ENCODE results near the gene TMEM86B. TPM values are rescaled to one million over a fixed set of nuclear protein-coding genes. Genes with fewer than 3 reads are reported as not detected.
A peak's percentile ranks its signal among the peaks of the same experiment; 100 is the strongest.
"Not testable (repeated sequence)": the region's sequence is repeated elsewhere in the genome, so short reads cannot be mapped to it uniquely, and the experiment has no call there.

Gene TMEM86B
- total RNA-seq, 2 donors from 2014 or later: 2.2 to 2.9 TPM

GRCh38 chr19:55227241-55228014, 1.1 kb downstream of the TMEM86B start:
- no peak for DNase-seq
- ATAC-seq: no peak
- intact Hi-C loops (cut with DNase I, micrococcal nuclease): no loop called here

DNA sequence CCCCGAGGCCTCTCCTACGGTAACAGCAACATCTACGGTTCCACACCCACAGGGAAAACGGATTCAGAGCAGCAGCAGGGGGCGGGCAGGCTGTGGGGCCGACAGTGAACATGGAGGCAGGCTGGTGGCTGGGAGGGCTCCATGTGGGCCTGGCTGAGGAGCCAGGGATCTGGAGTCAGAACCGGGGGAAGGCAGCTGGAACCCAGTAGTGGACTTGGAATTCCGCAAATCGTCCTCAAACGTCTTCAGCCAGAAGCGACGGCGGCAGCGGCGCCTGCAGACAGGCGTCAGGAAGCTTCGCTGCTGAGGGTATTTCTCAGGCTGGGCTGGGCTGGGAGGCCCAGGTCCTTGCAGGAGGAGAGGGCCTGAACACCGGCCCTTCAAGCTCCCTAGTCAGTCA, 1.8 kb downstream of the TMEM86B start:
- intact Hi-C loops (cut with DNase I, micrococcal nuclease): no loop called here
- DNase-seq (no peak), ATAC-seq (no peak)

DNA sequence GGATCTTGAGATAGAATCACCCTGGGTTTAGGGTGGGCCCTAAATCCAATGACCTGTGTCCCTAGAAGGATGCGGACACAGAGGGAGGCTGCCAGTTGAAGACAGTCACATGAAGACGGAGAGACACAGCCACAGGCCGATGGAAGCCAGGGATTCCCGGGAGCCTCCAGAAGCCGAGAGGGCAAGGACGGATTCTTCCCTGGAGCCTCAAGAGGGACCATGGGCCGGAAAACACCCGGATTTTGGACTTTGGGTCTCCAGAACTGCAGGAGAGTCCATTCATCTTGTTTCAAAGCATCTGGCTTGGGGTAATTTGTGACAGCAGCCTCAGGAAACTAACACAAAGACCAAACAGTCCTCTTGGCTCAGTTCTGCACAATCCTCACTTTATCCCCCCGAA, 2.3 kb downstream of the TMEM86B start:
- intact Hi-C loops (cut with DNase I, micrococcal nuclease): no loop called here
- ATAC-seq (no peak), DNase-seq (no peak)

GRCh38 chr19:55225415-55225958, 3.1 kb downstream of the TMEM86B start:
- no peak for DNase-seq
- ATAC-seq: no peak
- intact Hi-C loops (cut with DNase I, micrococcal nuclease): no loop called here

GRCh38 chr19:55224679-55225414, 3.7 kb downstream of the TMEM86B start:
- ATAC-seq; intact Hi-C loops (cut with DNase I, micrococcal nuclease); DNase-seq: not testable (repeated sequence)

DNA sequence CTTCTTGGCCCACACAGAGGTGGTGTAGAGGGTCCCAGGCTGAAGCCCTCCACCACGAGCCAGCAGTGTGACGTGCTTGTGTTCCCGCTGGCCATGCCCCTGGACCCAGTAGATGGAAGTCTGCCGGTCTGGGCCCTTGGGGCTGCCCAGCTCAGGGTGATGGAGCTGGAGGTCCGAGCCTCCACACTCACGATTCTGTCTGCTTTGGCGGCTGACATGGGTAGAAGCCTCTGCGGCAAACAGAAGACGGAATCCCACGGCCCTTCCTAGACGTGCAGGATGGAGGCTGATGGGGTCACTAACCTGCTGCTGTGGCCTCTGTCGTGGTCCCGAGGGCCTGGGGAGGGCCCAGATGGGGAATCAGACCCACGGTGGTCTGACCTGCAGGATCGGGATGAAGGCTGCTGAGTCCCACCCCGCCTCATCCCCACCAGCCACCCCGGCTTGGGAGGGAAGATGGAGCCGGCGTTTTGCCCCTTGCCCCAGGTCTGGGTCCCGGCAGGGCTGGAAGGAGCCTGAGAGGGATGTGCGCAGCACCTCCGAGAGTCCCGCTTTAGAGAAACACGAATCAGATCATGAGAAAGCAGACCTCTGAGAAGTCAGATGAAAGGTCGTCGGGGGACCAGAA, 4.4 kb downstream of the TMEM86B start:
- no peak for DNase-seq
- intact Hi-C loops (cut with DNase I, micrococcal nuclease): no loop called here

DNA sequence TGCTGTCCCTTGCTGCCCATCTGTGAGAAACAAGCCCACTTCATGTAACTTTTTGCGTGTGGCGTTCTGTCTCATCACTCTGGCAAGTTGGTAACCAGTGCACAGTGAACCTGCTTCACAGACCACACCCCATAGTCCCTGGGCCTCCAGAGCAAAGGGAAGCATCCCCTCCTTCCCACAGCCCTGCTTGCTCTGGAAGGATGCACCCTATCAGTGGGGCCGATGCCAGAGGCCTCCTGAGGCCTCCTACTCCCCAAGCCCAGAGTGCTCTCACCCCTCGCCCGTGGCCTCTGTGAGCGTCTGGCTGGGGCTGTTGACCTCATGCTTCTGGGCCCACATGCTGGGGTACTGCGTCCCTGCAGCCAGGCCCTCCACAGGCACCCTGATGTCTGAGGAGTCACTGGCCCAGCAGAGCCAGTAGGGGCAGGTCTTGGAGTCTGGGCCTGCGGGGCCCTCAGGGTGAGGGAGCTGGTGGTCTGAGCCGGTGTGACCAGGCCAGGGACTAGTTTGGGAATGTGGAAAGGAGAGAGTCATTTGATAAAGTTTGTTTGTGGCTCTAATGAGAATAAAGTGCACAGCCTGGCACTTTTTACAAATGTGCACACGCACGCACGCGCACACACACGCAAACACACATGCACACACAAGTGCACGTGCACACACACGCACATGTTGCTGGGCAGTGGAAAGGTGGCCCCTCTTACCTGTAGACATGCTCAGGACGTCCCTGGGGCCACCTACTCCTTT, 5.1 kb downstream of the TMEM86B start:
- DNase-seq (no peak), ATAC-seq (peak; percentile 14)
- intact Hi-C loops (cut with DNase I, micrococcal nuclease): no loop called here

More for the DNA sequence above, 4.4 kb downstream of the TMEM86B start:
- ATAC-seq: no peak

DNA sequence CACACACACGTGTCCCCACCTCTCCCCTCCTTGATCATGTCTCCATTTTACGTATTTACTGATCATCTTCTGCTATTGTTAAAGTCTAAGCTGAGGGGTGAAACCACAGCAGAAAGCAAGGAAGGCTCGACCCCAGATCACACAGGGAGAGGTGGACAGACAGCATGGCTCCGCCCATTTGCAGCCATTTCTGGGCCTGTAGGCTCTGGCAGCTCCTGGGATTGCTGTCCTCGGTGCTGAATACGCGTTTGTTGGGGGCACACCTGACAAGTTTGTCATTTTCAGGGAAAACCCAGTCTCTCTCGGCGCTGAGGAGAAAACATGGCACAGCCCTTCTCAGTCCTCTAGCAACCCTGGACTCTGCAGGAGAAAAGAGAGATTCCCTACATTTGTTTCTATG, 8.0 kb downstream of the TMEM86B start:
- intact Hi-C loops (cut with DNase I, micrococcal nuclease): no loop called here
- ATAC-seq (no peak), DNase-seq (no peak)

- ATAC-seq: peak; percentile 90
- DNase-seq: peak; percentile 86 to 89
- intact Hi-C loops (cut with DNase I, micrococcal nuclease): no loop called here
Observed at GRCh38 chr19:55216461-55217198, 11.9 kb downstream of the TMEM86B start.

- intact Hi-C loops (cut with DNase I, micrococcal nuclease): no loop called here
- DNase-seq (no peak), ATAC-seq (no peak)
Observed at GRCh38 chr19:55213547-55213946, 15.0 kb downstream of the TMEM86B start.

DNA sequence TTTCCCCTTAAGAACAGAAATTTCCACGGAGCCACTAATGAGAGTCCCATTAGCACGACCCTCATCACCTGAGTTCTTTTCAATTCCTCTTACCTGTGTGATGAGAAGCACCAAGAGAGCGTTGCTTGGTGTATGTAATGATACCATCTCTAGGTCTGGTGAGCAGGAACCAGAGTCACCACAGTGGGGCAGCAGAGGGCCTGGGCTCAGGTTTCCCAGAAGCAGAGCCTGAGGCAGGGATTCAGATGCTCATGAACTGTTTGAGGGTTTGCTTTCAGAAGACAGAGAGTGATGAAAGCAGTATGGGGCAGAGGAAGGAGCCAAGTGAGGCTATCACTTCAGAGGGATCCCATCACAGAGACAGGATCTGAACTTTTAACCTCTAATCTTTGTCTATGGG, 16.1 kb downstream of the TMEM86B start:
- intact Hi-C loops (cut with DNase I, micrococcal nuclease): no loop called here
- ATAC-seq (peak; percentile 27), DNase-seq (peak in 1 of 2 donors; percentile 80)

GRCh38 chr19:55209693-55210472, 18.7 kb downstream of the TMEM86B start:
- no peak for DNase-seq
- peak; percentile 2 for ATAC-seq
- intact Hi-C loops (cut with DNase I, micrococcal nuclease): no loop called here

DNA sequence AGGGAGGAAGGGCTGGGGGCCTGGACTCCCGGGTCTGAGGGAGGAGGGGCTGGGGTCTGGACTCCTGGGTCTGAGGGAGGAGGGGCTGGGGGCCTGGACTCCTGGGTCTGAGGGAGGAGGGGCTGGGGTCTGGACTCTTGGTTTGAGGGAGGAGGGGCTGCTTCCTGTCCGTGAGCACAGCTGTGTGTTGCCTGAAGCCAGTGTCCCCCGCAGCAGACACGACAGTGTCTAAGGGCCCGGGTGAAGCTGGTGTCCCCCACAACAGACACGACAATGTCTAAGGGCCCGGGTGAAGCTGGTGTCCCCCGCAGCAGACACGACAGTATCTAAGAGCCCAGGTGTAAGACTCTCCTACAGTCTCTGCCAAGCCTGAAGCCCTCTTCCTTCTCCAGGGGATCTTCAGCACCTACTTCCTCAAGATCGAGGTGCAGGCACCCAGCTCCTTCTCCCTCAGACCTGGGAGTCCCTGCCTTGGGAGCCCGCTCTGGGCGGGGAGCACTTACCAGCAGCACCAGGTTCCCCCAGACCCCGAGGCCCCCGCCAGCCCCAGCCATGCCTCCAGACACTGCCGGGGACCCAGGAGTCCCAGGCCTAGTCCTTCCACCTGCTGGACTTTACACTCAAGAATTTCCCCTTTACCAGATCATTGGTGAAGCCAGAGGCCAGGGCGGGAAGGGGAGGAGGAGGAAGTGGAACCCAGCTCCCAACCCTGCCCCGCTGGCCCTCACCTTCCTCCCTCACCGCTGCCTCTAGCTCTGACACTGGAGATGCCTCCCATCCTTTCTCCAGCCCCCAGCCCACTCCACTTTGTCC, 19.5 kb downstream of the TMEM86B start, which contains the start of gene PTPRH:
TSS of gene PTPRH (minus strand) at position 622 of the 813 bp plus-strand sequence. CDS start at position 554, 68 bp downstream.
- intact Hi-C loops (cut with DNase I, micrococcal nuclease): no loop called here
- DNase-seq: peak; percentile 79 to 84
- peak; percentile 75 for ATAC-seq

DNA sequence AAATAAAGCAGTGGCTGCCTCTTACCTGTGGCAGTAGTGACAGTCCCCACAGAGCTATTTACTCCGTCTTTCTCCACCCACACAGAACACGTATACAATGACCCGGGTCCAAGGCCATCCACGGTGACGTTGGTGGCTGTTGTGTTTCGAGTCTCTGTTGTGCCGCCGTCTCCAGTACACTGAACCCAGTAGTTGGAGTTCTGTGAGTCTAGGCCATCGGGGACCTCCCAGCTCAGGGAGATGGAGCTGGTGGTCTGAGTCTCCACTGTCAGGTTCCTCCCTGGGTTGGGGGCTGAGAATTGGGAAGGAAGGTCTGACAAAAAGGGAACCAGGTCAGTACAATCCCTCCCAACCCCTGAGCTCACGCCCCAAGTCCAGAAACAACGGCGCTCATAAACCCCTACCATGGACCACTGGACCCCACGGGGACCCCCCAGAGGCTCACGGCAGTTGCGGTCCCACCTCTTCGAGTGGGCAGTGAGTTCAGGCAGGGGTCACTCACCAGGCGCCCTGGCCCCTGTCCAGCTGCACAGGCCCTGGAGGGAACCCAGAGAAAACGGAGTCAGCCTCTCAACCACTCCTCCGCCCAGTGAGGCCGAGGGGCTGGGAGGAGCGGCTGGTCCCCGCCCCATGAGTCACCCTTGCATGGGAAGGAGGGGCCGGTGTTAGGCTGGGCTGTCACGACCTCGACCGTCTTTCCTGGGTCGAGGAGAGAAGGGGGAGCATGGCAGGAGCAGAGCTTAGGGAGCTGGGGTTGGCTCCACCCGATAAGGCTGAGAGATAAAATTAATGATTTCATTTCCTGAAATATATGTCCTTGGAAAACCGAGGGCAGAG, 21.7 kb downstream of the TMEM86B start:
- intact Hi-C loops (cut with DNase I, micrococcal nuclease): no loop called here

GRCh38 chr19:55202199-55202598, 26.4 kb downstream of the TMEM86B start:
- ATAC-seq; DNase-seq; intact Hi-C loops (cut with DNase I, micrococcal nuclease): not testable (repeated sequence)

More for the DNA sequence above, 21.7 kb downstream of the TMEM86B start:
- peak; percentile 87 to 93 for DNase-seq
- ATAC-seq: peak; percentile 83

All from left colon (tissue), 2 donors.